GDM1 (cell line): ENCODE measurements around the gene ESRRG.

Experiments
- DNase-seq: peaks from one replicate; lab custom pipeline; 2025; lab: John Stamatoyannopoulos, UW

The ESRRG gene

DNA sequence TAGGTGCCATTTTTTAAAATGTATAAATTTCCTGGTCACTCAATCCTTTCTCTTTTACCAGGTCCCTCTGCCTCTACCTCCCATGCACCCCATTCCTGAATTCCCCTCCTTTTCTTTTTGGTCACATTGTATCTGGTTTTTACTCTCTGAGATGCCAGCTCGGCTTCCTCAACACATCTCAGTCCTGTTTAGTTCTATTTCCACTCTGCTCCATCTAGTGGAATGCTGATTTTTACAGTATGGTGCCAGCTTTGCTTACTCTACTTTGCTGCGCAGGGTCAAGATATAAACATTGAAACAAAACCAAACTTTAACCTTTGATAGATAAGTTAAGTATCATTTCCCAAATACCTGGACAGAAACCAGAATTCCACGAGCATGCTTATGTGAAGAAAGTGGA lies 96.0 kb downstream of the ESRRG start:
- DNase-seq, result no peak

DNA sequence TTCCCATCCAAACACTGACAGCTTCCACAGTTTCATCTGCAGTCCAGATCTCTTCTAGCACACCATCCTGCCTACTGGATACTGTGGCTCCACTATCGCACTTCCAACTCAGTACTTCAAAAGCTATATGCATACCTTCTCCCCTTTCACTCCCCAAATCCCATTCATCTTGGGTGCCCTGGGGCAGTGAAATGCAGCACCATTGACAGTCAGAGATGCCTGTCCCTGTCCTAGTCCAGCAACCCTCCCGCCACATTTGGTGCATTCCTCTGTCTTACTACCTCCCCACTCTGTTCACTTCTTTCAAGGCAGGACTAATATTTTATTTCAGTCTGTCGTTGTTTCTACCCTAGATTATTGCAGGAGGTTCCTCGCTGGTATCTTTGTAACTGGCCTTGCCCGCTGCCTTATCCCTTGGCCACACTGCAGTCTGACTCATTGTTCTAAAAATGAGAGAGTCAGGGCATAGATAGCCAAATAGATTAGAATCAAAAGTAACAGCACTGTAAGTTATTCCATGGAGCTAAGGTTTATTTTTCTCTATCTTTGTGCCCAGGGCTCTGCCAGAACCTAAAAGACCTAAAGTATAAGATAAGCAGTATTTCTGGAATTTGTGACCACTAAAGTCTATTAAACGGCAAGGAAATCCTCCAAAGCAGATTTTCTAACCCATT lies 96.7 kb downstream of the ESRRG start:
- no peak for DNase-seq

DNA sequence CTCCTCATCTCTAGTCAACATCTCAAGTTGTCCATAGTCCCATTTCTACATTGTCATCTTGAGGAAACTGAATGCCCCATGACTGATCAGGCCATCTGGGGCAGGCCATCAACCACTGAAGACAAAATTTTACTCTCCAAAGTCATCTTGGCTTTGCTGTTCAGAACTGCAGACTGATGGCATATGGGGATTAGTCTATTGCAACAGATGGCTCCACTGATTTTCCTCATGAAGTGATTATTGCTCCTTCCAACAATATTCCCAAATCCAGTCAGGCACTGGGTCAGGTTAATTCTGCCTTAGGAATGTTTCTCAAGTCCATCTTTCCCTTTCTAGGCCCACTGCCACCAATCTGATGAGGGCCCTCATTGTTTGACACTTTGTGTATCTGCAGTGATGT lies 101.7 kb downstream of the ESRRG start:
- no peak for DNase-seq

DNA sequence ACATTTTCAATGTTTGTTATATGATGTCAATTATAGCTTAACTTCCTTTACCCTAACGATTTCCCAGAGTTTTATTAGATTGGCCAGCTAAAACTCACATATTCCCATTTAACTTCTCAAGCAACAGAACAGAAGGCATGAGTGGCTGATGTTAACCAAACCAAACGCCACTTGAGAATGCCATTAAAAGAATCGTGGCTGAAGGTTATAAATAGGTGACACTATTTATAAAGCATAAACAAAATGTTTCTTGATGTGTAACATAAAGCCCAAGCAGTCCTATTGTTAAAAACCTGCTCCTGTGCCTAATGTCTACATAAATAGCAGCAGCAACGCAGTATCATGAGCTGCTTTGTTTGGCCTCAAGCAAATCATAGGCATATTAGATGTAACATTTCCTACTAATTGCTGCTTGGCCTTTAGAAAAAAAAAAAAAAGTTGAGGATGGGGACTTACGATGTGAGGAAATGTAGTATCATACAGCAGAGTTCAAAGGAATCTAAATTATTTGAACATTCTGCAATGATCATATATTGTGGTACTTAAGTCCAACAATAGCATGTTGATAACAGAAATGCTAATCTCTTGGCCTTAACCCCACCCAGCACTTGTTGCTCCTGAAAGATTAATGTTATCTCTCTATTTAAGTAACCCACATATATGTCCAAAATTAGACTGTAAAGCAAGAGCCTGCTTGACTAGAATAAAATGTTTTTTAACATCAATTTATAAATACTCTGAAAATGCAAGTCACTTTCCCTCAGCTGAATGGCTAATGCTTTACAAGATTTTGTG lies 106.0 kb downstream of the ESRRG start:
- no peak for DNase-seq

DNA sequence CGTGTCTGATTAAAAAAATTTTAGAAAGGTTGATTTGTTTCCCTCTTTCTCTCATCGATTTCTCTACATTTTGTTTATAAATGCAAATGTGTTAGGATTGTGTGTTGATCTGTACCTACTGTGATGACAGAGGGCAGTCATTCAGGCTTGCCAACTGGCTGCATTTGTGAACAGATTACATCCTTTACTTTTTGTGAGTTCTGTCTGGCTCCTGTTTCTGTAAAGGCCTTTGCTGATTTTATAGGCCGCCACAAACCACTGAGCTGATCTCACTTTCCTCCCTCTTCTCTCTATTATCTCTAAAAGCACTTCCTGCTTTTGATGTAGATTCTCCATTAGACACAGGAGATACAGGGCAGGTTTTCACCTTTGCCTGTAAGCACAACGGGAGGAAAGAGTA lies 106.8 kb downstream of the ESRRG start:
- DNase-seq, result no peak

DNA sequence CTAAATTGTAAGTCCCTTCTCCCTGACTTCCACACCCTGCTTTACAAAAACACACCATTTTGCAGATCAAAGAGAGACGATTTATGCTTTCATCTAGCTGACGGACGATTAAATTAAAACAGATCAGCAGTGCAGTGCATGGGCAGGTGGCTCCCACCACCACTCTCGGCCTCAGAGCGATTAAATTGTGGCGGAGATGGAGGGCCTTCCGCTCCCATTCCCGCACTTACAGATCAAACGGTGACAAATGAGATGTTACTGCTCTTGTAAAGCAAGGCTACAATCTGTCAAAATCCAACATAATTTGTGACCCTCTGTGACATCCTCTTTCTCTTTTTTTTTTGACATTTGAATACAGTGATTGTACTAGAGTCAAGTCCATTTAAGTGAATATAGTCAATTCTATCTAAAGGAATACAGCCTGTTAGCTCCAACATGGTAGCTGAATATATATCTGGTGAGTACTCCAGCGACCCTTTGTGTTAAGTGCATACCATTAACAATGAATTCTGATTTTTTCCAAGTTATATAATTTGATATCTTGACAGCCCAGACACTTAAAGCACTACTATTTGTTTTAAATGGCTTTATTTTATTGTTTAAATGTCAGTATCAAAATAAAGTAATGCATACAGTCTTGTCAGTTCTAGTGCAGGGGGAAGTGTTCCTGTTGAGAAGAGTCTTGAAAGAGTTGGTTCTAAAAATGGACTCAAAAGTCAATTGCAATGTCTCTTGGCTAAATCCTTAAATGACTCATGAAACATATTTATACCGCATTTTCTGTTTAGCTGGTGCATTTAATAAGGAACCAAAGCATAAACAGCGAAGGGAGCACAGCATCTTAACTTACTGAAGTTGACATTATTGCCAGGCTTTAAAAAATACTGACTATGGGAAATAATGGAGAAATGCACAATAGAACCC lies 109.0 kb downstream of the ESRRG start:
- no peak for DNase-seq

DNA sequence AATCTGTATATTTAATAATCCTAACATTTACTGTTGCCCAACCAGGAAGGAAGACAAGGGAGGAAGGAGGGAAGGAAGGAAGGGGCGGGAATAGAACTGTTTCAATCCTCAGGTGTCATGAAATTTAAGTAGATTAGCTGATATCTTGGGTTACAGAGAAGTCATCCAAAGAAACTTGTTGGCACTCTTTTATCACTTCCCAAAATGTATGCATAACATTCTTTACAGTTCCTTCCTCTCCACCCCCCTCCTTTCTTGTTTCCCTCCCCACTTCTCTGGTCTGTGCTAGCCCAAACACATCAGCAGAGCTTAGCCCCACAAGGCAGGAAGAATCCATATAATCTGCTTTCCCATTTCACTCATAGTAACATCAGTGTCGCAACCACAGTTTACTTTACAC lies 110.9 kb downstream of the ESRRG start:
- DNase-seq, result no peak

DNA sequence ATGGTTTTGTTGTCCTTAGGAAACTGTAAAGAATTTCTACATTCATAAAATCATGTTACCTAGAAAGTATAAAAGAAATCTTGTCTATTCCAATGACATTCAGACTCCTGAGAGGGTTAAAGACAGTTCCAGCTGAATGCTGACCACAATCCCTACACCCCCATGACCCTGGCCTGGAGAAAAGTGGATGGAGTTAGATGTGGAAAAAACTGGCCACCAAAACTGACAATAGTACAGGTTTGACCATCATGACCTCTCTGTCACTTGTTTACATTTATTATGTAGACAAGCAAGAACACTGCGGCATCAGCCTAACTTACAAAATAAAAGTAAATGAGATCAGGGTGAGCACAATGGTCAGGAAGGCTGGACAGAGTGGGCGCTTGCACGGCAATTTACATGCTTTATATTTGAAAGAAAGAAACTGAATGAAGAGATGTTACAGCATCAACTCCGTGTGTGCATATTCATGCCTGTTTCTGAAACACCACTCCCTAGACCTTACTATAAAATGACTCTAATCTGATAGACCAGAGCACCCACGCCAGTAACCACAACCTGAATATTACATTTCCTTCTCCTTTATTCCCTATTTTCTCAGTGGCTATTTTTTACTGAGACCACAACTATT lies 116.0 kb downstream of the ESRRG start:
- no peak for DNase-seq

DNA sequence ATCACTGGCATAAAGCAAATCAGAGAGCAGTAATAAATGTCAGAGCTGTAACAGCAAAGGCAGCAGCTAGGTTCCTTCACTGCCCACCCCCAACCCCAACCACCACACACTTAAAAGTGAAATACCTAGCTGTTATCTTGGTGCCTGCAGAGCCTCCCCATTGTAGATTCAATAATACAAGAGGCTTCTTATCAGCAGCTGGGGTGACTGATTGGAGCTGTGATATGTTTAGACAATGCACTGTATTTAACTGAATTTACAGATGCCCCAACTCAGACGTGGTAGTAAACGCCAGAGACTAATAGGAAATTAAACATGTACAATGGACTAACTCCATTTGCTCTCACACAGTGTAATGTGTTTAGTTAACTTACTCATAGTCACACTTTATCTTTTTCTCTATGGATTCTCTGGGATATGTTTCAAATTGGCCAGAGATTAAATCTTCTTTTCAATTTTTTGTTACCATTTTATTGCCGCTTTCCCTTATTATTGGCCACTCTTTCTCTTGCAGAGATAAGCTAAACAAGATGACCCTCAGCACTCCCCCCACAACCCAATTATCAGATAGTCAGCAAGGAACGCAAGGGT lies 117.1 kb downstream of the ESRRG start:
- no peak for DNase-seq

DNA sequence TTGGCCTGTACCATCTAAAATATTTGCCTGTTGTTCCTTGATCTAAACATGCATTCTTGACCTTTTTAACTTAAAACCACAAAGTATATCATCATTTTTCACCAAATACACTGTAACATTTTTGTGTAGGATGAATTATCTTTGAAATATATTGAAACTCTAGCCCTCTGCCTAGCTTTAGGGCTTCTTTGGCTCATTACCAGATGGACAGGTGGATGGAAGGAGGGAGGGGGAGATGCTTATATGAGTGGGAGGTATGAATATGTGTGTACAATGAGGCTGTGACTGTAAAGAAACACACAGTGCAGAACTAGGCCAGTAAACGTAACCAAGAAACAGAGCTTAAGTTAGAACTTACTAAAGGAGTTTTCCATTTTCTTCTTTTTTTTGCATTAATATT lies 118.5 kb downstream of the ESRRG start:
- no peak for DNase-seq

DNA sequence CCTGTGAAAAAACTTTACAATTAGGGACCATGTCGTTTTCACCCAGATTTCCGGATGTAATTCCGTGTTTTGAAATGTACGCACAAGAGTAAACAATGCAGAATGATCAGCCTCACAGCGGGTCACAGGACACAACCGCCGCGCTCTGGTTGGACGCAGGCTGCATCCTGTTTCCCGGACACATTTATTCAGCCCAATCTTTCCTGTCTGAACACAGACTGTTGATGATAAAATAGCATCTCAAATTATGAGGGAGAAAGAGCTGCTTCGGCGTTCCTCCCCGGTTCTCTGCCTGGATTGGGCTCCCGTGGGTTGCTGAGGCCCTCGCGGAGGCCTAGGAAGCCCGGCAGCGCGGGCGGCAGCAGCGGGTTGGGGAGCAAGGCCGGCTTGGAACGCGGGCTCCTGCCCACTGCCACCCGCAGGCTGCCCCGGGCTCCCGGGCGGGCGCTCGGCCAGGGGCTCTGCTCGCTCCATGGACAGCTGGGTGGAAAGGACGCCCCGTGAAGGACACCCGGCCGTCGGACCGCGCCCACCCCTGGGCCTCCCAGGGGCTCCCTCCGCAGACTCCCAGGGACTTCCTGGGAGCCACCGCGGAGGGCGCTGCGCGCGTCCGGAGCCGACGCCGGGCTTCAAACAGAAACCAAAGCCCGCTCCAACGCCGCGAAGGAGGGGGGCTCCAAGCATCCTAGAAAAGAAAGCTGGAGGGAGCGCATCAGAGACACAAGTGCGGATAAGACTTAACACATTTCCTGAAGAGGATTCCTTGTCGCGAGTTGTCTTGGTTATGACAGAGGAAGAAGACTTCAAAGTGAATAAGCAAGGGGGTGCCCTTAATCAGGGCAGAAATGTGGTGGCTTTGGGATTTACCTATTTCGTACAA lies 122.3 kb downstream of the ESRRG start:
- DNase-seq, result no peak

DNA sequence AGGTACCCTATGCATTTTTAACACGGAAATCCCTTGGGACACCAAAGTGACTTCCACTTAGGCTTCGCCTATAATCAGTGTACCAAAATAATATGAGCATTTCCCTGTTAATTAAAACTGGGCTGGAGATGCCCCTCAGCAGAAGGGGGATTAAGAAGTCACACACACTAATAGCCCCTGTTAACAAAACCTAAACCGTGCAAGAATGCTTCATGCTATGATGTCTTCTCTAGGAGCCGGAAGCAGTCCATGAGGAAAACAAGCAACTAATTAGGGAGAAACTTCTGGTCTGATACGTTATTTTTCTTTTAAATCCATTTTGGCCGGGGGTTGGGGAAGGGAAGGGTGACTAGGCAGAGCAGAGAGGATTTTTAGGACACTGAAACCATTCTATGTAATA lies 123.4 kb downstream of the ESRRG start:
- no peak for DNase-seq

DNA sequence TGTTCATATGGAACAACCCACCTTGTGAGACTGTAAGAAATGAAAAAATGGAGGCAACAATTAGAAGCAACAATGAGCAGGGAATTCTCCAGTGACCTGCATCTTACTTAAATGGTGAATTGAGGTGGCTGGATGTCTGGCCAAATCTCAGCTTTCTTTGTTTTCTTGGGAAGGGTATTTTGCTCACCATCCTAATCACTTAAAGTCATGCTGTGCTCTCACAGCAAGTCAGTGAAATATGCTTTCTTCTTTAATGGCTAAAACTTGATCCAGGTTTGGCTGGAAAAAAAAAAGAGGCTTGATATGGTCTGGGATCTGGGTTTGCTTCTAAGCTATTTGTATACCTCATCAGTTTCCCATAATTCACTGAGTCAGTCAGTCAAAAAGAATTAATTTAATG lies 124.8 kb downstream of the ESRRG start:
- DNase-seq, result no peak

DNA sequence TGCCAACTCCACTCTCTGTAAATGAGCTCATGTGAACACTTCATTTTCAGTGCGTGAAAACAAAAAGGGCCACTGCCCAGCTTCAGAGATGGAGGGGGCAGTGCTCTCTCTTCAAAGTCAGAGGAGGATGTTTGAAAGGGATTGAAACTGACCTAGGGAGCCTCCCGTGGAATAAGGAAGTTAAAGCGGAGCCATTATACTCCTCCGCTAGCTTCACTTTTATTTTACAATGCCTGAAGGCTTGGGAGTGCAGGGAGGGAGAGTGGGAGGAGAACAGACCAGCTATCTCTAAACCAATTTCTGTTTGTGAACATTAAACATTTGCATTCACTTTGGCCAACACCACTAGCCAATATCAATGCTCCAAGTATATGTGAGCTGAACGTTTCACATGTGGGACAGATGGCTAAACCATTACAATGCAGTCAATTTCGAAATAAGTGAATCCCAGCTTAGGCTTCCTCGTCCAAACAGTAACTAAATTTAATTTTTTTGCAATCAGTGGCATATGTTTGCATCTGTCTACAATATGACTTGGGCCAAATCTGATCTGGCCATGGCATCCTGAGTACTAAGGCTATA lies 126.9 kb downstream of the ESRRG start:
- no peak for DNase-seq

DNA sequence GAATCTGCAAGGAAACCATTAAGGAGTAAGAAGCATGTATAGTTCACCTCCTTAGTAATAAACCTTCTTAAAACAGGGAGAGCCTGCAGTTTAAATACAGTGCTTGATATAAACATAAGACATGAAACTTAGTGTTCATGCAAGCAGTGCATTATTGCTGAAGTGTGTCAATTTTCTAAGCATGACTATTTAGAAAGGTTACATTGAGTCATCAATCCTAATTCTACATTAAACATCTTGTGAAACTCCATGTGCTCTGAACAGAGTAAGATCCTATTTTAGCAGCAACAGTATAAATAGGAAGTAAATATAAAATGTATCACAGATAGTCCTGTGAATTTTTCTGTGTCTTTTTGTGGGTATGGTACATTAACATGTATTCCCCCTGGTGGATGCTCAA lies 135.5 kb downstream of the ESRRG start:
- DNase-seq, result no peak

DNA sequence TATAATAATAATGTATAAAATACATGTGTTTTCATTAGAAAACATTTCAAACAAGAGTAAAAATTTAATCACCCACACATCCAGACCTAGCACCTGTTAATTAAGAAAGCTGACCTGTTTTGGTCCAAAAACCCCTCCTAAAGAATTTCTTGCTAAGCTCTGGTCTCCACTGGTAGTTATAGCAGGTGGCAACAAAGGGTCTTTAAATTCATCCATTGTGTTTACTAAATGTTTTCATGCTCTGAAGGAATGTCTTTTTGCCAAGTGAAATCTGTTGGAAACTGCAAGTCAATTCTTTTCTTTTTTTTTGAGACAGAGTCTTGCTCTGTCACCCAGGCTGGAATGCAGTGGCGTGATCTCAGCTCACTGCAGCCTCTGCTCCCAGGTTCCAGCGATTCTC lies 141.1 kb downstream of the ESRRG start:
- DNase-seq, result no peak

DNA sequence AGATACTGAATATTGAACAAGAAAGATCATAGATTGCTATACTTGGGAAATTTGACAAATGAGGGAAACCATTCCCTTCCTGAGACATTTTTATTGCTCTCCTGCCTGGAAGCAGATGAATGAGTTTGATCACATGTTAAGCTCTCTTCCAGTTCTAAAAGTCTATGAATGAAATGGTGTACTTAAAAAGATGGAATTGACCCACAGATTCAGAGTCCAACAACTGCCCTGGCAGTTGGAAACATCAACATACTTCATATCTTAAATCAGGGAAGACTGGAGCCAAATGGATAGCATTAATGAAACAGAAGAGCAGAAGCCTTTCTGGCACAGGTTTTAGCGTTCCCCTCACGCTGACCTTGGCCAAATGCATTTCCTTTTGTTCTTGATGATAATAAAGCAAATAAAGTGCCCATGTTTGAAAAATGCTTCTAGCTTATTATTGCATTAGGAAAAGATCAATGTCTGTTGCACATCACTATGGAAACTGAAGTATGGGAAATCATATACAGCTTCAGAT lies 142.6 kb downstream of the ESRRG start:
- DNase-seq, result no peak

DNA sequence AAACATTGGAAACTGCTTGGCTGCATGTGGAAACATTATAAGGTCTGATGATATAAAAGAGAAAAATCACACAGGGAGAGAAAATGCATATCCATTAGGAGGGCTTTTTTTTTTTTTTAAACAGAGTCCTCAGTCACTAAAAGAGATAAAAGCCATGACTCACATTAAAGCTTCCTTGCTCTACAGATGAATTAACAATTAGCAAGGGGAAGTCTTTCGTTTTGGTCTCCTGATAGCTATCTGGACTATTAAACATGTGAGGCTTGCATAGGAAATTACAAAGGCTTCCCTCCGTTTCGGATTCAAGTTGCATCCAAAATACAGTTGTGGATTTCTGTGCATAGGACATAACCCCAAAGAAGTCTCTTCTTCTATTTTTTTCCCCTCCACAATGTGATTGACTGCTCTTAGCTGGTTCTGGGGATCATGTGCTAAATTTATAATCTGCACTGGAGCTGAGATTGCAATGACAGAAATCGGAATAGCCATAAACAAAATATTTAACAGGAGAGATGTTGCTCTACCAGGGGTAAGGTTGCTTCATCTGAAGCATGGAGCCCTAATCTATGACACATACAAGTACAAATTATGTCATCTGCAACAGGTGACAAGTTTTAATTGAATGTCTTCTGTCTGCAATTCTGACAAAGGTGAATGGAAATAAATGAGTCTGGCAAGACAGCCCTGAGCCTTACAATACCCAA lies 146.8 kb downstream of the ESRRG start:
- no peak for DNase-seq

DNA sequence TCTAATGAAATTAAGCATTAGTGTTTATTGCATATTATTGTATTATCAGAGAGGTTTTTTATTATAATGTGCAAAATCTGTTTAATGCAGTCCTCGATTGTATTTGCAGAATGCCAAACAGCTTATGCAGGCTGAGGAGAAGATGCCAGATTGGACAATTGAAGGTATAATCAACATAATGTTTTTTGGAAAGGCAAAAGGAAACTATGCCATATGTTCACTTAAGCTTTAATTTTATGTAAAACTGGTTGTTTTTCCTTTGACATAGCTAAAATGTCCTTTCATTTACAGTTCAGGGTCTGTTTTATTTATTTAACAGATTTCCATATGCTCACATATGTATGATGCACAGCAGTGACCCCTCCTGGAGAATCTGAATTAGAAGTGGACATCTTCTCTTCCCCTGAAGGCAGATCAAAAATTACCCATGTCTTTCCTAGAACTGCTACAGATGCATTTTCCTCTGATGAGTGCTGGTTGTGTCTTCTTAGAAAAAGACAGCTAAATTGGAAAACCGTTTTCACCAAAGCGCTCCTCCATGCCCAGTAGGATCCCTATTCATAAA lies 156.5 kb downstream of the ESRRG start:
- no peak for DNase-seq
